Sigmoid colon (tissue), 7 donors: ENCODE data around the gene TELO2. TPM values are rescaled to one million over a fixed set of nuclear protein-coding genes. Genes with fewer than 3 reads are reported as not detected.

Experiments used
- DNase-seq: peaks from one replicate; pipeline ENCODE4 v3.0.0-alpha.2; 2019
- H3K27ac ChIP-seq, 4 donors: fragments of 200-600 bp; sonication (generic); one replicate each; pipeline ENCODE4 v1.5.1; 2016 to 2019; ENCODE audit warnings: mild to moderate bottlenecking in 1 of 4
- H3K27me3 ChIP-seq, 3 donors: fragments of 200-600 bp; sonication (generic); one replicate each; pipeline ENCODE4 v1.5.1; 2019; ENCODE audit warnings: mild to moderate bottlenecking in 1 of 3
- H3K36me3 ChIP-seq, 4 donors: fragments of 200-600 bp; sonication (generic); one replicate each; pipeline ENCODE4 v1.5.1; 2016 to 2019
- H3K4me1 ChIP-seq, 4 donors: fragments of 200-600 bp; sonication (generic); one replicate each; pipeline ENCODE4 v1.5.1; 2017 to 2019
- H3K4me3 ChIP-seq, 4 donors: fragments of 200-600 bp; sonication (generic); one replicate each; pipeline ENCODE4 v1.5.1; 2017 to 2019; ENCODE audit warnings: mild to moderate bottlenecking in 2 of 4, moderate library complexity in 1 of 4
- H3K9me3 ChIP-seq, 4 donors: fragments of 200-600 bp in 3 of 4; sonication (generic) in 3 of 4; one replicate each; pipeline versions ENCODE4 v1.5.1 to v1.6.1; 2013 to 2019
- CTCF ChIP-seq, 4 experiments: fragments of 450-650 bp in 3 of 4; fragments of 200-600 bp in 1 of 4; IDR thresholded peaks; one replicate each; pipeline ENCODE4 v1.5.1; 2016 to 2019; ENCODE audit warnings: antibody characterized with exemption in 4 of 4, mild to moderate bottlenecking in 3 of 4, moderate library complexity in 2 of 4
- EP300 ChIP-seq, 4 donors: sonication (generic); formaldehyde crosslinking; IDR thresholded peaks; one replicate each; pipeline ENCODE4 v1.6.1; 2017; ENCODE audit warnings: antibody characterized with exemption in 4 of 4
- POLR2A ChIP-seq, 2 donors: fragments of 450-650 bp; IDR thresholded peaks; one replicate each; pipeline ENCODE4 v1.6.1; 2016; ENCODE audit warnings: antibody characterized with exemption in 2 of 2, mild to moderate bottlenecking in 2 of 2, moderate library complexity in 2 of 2
- POLR2AphosphoS5 ChIP-seq, 4 donors: sonication (generic); formaldehyde crosslinking; IDR thresholded peaks; one replicate each; pipeline ENCODE4 v1.6.1; 2017; ENCODE audit warnings: antibody characterized with exemption in 4 of 4
- WGBS, 2 donors: extraction: QIAGEN DNeasy Blood & Tissue Kit; methylation state at CpG; one replicate each; pipeline ENCODE4 v1.1.7; 2013; 5-methylcytosine and 5-hydroxymethylcytosine counted together
- intact Hi-C: fragments of 100-400 bp; cut with DNase I; formaldehyde crosslinking; loops from one replicate; pipeline ENCODE4 v1.15.1; 2023
- polyA plus RNA-seq, 3 donors: library from polyadenylated mRNA; stranded (reverse); fragments of 200-250 nt; gene quantifications; one replicate each; pipeline ENCODE4 v1.2.3, GENCODE V29; 2013
- total RNA-seq, 4 donors: library from RNA; depleted of rRNA; stranded (reverse); fragments of >200 nt; gene quantifications; one replicate each; pipeline ENCODE4 v1.1.0, GENCODE V29; 2016
- donor health status: healthy with polysubstance abuse.
- donor health status: Bipolar disorder and iron deficiency.
- donor health status: healthy.

TELO2 gene
- total and polyA plus RNA-seq, 7 donors, result 10.4 to 60.3 (median 13.2) TPM

GRCh38 chr16:1481906-1482835 lies 11.0 kb upstream of the TELO2 start:
- Histone ChIP-seq H3K27me3 (no peaks in the 10 kb centered on the region), H3K9me3 (no peaks in the 10 kb centered on the region), H3K36me3 (no peaks in the 10 kb centered on the region), H3K27ac (no peak overlapping the region), H3K4me3 (no peak overlapping the region), H3K4me1 (no peaks in the 10 kb centered on the region)
- intact Hi-C loops, result no loop called here
- WGBS, 2 donors, result 82 to 83% methylated on average over 28 of the region's 28 CpGs
- no peak for DNase-seq
- no peak for TF ChIP-seq EP300 (IDR thresholded peaks at IDR 0.05)

GRCh38 chr16:1485847-1486496 lies 7.2 kb upstream of the TELO2 start:
- H3K36me3 ChIP-seq, result no peaks in the 10 kb centered on the region
- no peaks in the 10 kb centered on the region for H3K4me1 ChIP-seq
- no peak overlapping the region for H3K27ac ChIP-seq
- H3K9me3 ChIP-seq, result no peaks in the 10 kb centered on the region
- DNase-seq, result no peak
- no peaks in the 10 kb centered on the region for H3K27me3 ChIP-seq
- 92 to 93% methylated on average over 40 of the region's 40 CpGs for WGBS, 2 donors
- TF ChIP-seq EP300 (IDR thresholded peaks at IDR 0.05) (no peak), POLR2A (IDR thresholded peaks at IDR 0.05) (no peak), POLR2AphosphoS5 (IDR thresholded peaks at IDR 0.05) (no peak), CTCF (IDR thresholded peaks at IDR 0.05) (no peak)
- H3K4me3 ChIP-seq, result no peak overlapping the region
- intact Hi-C loops, result no loop called here

- TF ChIP-seq EP300 (IDR thresholded peaks at IDR 0.05) (no peak), POLR2A (IDR thresholded peaks at IDR 0.05) (no peak), CTCF (IDR thresholded peaks at IDR 0.05) (no peak), POLR2AphosphoS5 (IDR thresholded peaks at IDR 0.05) (no peak)
- 84 to 85% methylated on average over 33 of the region's 33 CpGs for WGBS, 2 donors
- no peaks in the 10 kb centered on the region for H3K27me3 ChIP-seq
- intact Hi-C loops, result no loop called here
- H3K27ac ChIP-seq, result no peak overlapping the region
- no peaks in the 10 kb centered on the region for H3K4me1 ChIP-seq
- H3K4me3 ChIP-seq, result no peak overlapping the region
- no peak for DNase-seq
- no peaks in the 10 kb centered on the region for H3K36me3 ChIP-seq
- H3K9me3 ChIP-seq, result no peaks in the 10 kb centered on the region
Measured at GRCh38 chr16:1486551-1487390, 6.4 kb upstream of the TELO2 start.

- WGBS, 2 donors, result 91 to 93% methylated on average over 39 of the region's 39 CpGs
- no peak overlapping the region for H3K27ac ChIP-seq
- no peak for DNase-seq
- no peaks in the 10 kb centered on the region for H3K36me3 ChIP-seq
- H3K4me1 ChIP-seq, result peaks cover 0 to 3% (median 2%) of the 10 kb centered on the region in 4 donors
- no peaks in the 10 kb centered on the region for H3K27me3 ChIP-seq
- intact Hi-C loops, result no loop called here
- no peak for TF ChIP-seq EP300 (IDR thresholded peaks at IDR 0.05)
- no peak for TF ChIP-seq POLR2AphosphoS5 (IDR thresholded peaks at IDR 0.05)
- TF ChIP-seq POLR2A (IDR thresholded peaks at IDR 0.05), result no peak
- H3K4me3 ChIP-seq, result no peak overlapping the region
- H3K9me3 ChIP-seq, result no peaks in the 10 kb centered on the region
Measured at GRCh38 chr16:1487395-1488053, 5.6 kb upstream of the TELO2 start.

GRCh38 chr16:1488054-1488601 lies 5.0 kb upstream of the TELO2 start:
- H3K27ac ChIP-seq, result no peak overlapping the region
- no peak for TF ChIP-seq POLR2AphosphoS5 (IDR thresholded peaks at IDR 0.05)
- TF ChIP-seq CTCF (IDR thresholded peaks at IDR 0.05), result no peak
- no peaks in the 10 kb centered on the region for H3K36me3 ChIP-seq
- no peak overlapping the region for H3K4me3 ChIP-seq
- no peaks in the 10 kb centered on the region for H3K27me3 ChIP-seq
- no peaks in the 10 kb centered on the region for H3K9me3 ChIP-seq
- WGBS, 2 donors, result 89% methylated on average over 24 of the region's 24 CpGs
- intact Hi-C loops, result no loop called here
- no peak for DNase-seq
- H3K4me1 ChIP-seq, result peaks cover 0 to 8% (median 8%) of the 10 kb centered on the region in 4 donors
